Iris pigment epithelial cell (primary cell): ENCODE data around the gene ERCC3.

Experiments
- DNase-seq: peaks from one replicate; pipeline ENCODE4 v3.0.0-alpha.2; 2011; ENCODE audit warnings: low read depth

ERCC3 gene

DNA sequence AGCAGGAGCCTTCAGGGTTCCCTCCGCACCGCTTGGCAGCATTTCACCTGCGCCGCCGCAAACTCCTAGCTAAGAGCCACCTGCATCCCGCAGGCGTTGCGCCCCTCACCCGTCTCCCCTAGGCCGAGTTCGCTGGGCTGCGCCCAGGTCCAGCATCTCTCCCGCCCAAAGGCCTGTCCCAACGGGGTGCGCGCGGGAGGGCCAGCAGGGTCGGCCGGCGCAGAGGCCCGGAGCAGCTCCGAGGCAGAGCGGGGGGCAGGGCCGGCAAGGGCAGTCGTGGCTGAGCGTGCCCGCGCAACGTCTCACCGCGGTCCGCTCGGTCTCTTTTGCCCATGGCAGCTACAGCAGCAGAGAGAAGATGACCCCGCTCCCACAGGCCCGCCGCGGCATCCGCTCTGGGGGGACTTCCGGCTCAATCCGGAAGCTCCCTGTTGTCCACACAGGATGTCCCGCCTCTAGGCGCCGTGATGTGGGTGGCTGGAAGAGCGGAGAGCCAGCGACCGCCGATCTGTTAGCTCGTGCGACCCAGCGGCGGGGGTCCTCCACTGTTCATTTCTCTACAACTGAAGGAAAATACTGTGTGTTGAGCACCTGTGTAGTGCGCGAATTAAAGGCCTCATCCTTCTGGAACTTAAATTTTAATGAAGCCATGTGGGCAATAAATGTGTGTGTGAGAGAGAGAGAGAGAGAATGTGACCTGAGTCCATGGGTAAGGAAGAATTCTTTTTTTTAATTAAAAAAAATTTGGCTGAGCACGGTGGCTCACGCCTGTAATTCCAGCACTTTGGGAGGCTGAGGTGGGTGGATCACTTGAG lies at the start of gene ERCC3:
Gene ERCC3 (minus strand): TSS at position 397 of the 815 bp plus-strand sequence. CDS start 63 bp downstream, at position 334.
- DNase-seq = peak; percentile 80

DNA sequence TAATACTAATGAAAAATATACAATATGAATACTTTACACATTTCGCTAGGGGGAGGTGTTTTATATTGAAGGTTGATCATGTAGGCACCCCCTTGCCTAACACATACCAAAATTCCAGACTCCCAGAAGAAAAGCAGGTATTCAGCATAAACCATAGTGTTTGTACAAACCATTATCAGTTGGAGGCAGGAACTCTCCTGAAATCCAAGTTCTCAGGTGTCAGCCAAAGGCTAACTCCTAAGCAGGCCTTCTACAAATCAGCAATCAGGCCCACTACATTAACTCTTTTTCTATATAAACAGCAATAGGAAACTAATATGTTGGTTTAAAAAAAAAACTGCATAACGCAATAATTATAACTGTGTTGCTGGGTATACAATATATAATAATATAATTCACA lies 49.3 kb upstream of the ERCC3 start:
- DNase-seq = no peak

DNA sequence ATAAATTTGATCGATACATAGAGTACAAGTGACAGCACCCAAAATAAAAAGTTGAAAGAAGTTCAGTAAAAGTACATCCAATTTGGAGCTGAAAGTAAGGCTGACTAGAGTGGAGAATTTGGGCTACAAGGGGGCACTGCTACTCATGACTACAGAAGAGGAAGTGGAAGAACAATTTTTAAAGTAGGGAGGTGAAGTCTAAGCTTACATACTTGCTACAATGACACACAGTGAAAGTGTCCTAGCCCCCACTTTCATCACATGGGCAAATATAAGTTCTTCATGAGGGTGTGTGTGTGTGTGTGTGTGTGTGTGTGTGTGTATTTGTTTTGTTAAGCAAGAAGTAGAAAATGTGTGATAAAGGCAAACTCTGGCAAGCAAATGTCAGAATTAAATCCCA lies 48.2 kb upstream of the ERCC3 start:
- DNase-seq = peak; percentile 8

DNA sequence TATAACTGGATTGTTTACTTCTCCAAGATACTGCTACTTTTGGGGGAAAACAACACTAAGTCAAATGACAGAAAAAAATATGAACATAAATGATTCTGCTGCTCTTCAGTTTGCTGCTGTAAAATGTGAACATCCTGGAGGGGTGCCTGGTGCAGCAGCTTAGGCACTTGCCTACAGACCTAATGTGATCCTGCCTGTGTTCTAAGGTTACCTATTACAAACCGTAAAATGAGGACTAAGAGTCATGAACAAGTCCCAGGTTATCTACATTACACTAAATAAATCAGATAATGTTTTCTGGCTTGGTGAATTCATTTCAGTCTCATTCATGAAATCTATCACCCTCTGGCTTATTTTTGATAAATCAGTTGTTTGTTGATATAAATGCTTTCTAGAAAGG lies 38.4 kb upstream of the ERCC3 start:
- DNase-seq = no peak

DNA sequence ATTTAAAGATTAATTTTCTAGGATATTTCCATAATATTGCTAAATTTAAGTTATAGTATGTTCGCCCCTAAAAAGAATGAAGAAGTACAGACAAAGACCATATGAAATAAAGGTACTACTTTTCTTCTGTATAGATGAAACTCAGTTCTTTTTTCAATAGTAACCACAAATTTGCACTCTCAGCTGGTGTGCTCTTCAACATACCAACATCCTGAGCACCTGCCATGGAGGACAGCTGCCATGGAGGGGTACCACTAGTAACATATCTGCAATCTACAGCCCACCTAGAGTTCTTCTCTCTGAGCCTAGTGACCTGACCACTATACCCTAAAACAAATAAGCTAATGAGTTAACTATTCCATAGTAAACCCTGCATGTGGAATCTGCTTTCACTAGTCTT lies 36.8 kb upstream of the ERCC3 start:
- no peak for DNase-seq

DNA sequence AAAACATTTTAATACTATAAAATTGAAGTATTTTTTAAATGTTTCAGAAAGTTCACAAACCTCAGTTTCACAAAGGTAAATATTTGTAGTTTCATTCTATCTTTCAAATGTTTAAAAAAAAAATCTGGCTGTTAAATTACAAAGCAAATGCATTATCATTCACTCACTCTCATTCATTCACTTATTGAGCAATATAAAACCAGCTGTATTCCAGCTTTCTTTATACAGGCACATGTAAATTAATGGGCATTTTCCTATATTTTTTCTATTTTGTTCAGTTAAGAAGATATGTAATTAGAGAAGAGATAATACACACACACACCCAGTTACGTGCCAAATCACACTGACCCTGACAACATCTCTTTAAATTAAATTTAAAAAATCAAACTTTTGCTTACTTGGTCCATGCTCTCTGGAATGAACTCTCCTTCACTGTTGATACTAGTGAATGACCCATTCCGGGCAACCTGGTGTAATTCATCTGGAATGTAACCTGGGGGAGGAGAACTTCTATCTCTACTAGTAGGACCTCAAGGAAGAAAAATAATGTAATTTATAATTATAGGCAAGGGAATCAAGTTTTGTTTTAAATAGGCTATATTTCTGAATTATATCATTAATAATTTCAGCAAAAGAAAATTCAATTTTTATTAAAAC lies 32.5 kb upstream of the ERCC3 start:
- peak; percentile 38 for DNase-seq

DNA sequence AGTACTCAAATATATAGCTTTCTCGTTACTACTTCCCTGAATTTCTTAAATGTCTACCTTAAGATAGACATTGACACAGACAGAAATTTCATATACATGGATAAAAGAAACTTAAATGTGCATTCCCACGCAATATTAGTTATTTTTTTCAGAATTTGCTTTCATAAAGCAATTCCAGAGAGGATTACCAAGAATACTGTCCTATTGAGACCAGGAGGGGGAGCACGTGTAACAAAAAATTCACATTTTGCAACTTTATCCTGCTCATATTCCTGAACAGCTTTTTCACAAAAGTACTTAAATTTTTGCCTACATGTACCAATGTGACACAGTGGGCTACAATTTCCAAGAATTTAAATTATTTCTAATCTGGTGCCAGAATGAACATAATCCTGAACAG lies 30.7 kb upstream of the ERCC3 start:
- peak; percentile 59 for DNase-seq

DNA sequence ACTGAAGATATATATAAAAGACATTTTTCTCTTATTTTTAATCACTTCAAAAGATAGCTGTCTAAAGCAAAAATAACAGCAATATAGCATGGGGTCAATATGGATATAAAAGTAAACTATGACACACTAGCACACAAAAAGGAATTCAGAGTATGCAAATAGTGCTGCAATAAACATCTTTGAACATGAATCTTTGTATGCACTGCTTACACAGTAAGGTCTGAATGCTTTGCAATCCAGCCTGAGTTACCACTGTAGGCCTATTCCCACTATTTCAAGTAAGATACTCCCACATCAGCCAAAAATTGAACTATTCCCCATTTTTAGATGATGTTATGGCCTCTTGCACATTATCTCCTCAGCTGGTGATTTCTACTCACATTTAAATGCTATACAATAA lies 27.4 kb upstream of the ERCC3 start:
- DNase-seq = peak; percentile 71

DNA sequence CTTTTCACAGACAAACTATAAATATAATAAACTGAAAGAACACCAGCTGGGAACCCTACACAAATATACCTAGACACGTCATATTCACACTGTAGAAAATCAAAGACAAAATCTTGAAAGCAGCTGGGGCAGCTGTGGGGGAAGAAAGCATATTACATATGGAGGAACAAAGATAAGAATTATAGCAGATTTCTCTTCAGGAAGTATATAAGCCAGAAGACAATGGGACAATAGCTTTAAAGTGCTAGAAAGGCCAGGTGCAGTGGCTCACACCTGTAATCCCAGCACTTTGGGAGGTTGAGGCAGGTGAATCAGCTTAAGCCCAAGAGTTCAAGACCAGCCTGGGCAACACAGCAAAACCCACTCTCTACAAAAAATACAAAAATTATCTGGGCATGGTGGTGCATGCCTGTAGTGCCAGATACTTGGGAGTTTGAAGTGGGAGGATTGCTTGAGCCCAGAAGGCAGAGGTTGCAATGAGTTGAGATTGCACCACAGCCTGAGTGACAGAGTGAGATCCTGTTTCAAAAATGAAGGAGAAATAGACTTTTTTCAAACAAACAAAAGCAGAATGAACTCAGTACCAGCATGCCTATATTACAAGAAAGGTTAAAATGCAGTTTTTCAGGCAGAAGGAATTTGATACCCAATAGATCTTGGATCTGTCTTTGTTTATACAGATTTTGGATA lies 26.8 kb upstream of the ERCC3 start:
- peak; percentile 59 for DNase-seq

DNA sequence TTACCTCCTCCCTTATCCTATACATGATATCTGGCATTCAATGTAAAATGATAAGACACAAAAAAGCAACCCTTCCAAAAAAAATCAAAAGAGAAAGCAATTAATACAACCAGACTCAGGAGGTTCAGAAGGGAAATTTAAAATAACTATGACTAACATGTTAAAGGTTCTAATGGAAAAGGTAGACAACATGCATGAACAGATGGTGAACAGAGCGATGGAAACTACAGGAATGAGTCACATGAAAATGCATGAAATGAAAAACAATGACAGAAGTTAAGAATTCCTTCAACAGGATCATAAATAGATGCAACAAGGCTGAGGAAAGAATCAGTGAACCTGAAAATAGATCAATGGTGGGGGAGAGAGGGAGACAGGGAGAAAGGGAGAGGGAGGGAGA lies 26.1 kb upstream of the ERCC3 start:
- peak; percentile 23 for DNase-seq

DNA sequence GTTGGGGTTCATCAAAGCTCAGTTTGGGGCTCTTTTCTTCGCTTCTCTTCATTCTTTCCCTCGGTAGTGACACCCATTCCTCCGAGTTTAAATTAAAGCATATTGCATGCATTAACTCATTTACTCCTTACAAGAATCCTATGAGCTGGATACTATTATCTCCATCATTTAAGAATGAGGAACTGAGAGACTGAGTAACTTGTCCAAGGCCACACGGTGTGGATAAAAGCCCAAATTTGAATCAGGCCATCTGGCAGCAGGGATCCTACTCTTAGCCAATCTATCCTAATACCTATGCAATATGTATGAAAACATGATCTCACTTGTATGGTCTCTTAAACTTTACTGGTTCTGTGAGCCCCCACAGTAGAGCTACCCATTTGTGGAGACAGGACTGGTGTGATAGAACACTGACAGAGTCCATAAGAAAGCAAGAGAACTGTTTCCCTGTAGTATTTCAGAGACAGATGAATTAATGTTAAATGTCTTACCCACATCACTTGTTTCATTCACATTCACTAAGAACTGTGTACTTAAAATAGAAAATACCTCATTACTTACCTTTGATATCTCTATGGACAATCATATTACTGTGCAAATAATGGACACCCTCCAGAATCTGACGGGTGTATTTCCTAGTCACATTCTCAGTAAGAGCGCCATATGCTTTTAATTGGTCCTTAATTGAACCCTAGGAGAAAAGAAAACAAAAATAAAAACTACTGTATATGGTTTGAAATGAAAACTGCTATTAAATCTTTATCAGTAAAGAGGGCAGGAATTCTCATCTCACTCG lies 20.4 kb upstream of the ERCC3 start:
- no peak for DNase-seq

DNA sequence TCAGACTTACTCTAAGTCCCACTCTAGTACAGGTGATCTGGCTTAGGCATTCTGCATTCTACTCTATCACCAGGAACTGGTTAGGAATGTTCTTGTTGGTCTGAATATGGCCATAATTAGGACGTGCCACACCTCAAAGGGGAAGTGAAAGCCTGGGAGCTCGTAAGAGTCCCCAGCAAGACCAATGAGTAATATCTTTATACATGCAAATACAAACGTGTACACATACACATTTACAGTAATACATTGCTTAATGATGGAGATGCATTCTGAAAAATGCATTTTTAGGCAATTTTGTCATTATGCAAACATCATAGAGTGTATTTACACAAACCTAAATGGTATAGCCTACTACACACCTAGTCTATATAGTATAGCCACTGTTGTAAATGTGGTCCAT lies 19.5 kb upstream of the ERCC3 start:
- DNase-seq = no peak

DNA sequence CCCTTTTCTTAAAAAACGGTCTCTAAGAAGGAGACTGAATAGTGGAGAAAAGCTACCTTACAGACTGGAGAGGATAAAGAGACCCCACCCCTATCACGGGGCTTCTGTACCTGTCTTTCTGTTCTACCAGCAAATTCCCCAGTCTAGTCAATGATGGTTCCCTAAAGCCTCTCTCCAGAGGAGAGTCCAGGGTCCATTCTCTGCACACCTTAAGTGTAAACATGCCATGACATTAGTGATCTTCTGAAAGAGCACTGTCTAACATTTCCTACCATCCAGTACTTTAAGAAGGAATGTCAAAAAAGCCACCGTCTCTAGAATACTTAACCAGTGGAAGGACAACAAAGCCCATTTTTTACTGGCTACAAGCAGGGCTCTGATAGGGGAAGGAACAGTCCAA lies 17.0 kb upstream of the ERCC3 start:
- no peak for DNase-seq

DNA sequence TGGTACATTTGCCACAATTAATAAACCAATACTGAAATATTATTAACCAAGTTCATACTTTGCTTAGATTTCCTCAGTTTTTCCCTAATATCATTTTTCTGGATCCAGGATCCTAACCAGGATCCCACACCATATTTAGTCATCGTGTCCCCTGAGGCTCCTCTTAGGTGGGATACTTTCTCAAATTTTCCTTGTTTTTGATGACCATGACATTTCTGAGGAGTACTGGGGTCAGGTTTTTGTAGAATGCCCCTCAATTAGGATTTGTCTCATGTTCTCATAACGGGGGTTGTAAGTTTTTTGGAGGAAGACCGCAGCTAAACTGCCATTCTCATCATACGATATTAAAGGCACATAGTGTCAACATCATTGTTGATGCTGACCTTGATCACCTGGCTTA lies 15.5 kb upstream of the ERCC3 start:
- DNase-seq = no peak

DNA sequence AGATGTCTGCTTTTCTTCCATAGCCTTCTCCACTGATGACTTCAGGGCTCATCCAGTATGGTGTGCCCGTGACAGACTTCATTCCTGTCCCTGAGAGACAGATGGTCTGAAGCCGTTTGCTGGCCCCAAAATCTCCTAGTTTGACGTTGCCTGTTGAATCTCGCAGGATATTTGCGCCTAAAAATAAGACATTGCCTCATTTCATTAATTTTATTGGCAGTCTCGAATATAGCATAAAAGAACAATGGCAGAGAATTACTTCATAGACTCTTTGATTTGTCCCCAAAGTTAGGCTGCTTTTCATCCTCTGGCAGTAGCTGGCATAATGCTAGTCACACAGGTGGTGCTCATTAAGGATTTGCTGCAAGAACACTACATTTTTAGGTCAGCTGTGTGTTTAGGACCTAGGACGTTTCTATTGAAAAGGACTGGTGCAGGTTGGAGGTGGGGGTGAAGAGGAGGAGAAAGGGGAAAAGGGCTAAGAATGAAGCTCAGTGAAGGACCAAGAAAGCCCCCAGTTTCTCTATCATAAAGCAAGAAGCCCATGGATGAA lies 14.7 kb upstream of the ERCC3 start:
- DNase-seq = no peak

DNA sequence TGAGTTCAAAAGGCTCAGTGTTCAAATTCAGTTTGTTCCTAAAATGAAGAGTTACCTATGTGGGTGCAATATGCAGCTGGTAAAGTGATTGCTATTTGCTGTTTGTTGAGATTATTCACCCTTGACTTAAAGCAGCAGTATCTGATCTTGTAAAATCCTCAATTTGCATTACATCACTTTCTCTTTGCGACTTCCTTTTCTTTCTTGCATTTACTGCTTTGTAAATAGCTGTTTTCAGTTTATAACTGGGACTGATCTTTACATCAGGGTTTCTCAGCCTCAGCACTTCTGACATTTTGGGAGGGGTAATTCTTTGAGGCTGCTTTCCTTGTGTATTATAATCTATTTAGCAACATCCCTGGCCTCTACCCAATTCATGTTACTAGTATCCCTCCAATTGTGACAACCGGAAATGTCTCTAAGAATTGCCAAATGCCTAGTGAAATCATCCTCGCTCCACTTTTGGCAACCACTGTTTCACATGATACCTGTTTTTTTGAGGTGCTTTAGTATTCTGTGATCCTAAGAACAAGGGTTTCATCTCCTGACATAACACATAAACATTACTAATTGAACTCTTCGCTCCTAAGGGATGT lies 12.1 kb upstream of the ERCC3 start:
- no peak for DNase-seq

DNA sequence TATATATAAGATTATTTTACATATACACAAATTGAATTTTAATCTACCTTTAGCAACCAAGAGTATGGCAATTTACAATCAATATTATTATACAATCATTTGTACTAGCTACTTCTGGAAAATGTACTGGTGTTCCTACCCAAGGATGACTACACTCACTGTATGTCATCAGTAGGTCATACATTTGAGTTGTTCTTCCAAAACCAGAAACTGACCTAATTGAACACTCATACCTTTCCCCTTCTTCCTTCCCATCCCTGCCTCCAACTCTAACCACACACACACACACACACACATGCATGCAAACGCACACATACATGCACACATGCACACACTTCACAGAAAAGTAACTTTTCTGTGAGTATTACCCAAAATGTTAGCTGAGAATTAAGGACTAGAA lies 8.2 kb upstream of the ERCC3 start:
- no peak for DNase-seq

DNA sequence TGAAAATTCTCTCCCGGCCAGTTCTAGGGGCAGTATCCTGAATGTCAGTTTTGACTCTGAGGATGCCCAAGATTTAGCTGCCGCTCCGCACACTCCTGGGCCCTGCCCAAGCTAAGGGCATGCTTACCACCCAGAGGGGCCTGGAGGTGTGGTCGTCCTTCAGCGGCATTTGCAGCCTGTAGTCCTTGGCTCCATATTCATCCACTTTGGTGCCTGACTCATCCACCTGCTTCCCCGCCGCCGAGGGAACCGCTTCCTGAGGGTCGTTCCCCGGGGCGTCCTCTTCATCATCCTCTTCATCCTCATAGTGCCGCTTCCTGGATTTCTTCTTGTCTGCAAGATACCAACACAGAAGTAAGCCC lies 577 bp downstream of the ERCC3 start:
- peak; percentile 18 for DNase-seq

DNA sequence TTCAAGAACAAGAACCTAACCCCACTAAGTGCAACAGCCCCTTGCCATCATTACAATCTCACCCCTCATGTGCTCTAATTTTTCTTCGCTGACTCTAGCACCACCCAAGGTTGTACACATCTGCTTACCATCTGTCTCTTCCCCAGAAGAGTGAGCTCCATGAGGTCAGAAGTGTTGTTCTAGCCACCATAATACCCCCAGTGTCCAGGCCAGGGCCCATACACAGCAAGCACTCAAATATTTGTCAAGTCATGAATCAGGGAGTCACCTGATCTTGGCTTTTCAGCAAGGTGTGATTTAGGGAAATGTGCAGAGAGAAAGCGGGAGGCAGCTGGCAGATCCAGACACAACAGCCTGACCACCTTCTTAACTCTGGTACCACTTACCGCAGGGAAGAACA lies 5.7 kb downstream of the ERCC3 start:
- DNase-seq = no peak

DNA sequence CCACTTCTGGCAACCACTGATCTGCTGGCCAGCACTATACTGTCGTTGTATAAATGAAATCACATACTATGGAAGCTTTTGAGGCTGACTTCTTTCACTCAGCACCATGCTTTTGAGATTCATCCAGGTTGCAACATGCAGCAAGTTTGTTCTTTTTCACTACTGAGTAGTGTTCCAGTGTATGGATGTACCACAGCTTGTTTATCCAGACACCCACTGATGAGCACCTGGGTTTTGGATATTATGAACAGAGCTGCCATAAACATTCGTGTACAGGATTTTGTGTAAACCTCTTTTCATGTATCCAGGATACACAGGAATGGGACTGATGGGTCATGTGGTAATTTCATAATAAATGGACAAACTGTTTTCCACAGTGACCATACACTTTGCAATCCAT lies 10.7 kb downstream of the ERCC3 start:
- DNase-seq = no peak

DNA sequence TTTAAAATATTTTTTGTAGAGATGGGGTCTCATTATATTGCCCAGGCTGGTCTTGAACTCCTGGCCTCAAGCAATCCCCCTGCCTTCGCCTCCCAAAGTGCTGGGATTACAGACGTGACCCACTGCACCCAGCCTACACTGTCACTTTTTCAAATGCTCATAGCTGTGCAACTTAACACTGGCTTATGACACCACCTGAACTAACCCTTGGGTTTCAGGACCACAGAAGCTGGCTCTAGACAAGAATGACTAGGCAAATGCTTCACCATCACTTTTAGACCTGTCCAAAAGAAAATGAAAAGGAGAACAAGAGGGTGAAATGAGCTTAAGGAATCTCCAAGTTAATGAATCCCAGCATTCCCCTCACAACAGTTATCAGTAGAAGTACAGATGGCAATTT lies 13.3 kb downstream of the ERCC3 start:
- DNase-seq = no peak

DNA sequence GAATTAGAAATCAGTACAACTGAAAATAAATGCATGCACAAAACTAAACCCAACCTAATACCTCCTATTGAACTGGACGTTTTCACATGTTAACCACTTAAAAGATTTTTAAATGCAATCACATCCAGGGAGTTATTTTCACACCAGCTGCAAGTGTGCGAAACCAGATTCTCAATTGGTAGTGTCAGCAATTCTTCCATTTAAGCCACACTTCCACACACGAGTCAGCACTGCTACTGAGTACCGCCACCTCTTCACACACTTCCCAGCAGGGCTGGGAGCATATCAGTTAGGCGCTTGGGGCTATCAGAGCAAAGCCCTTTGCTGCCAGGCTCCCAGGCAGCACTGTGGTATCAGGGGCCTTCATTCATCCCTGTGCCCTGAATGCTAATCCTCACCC lies 14.2 kb downstream of the ERCC3 start:
- no peak for DNase-seq
